SK-N-SH (cell line): ENCODE data around the gene CDR2. TPM values are rescaled to one million over a fixed set of nuclear protein-coding genes. Genes with fewer than 3 reads are reported as not detected.
A peak's percentile ranks its signal among the peaks of the same experiment; 100 is the strongest.

Source experiments
- CTCF ChIA-PET: fragments of 300-600, 350-600 bp; formaldehyde crosslinking; extraction: SDS; loops from one replicate; lab custom pipeline; 2021; lab: Yijun Ruan, JAX
- POLR2A ChIA-PET: fragments of 350-600 bp; sonication (Branson Sonifier 250); formaldehyde crosslinking; extraction: SDS; loops from one replicate; lab custom pipeline; 2020; ENCODE audit warnings: antibody characterized with exemption, inconsistent platforms; lab: Yijun Ruan, JAX
- DNase-seq: peaks from one replicate; pipeline ENCODE4 v3.0.0; 2012
- H2AFZ ChIP-seq: fragments of 200-600 bp; sonication (generic); 2 replicates; pipeline ENCODE4 v1.8.1; 2016; ENCODE audit warnings: antibody characterized with exemption, mild to moderate bottlenecking, low read depth
- H3F3A ChIP-seq: fragments of 200-600 bp; sonication (generic); replicated peaks from 2 replicates; pipeline ENCODE3; 2016; ENCODE audit warnings: antibody characterized with exemption, mild to moderate bottlenecking; ENCODE audit not compliant: insufficient read depth
- H3K27ac ChIP-seq, 2 experiments: fragments of 200-500 bp in 1 of 2; fragments of 200-600 bp in 1 of 2; sonication (Bioruptor generic) in 1 of 2; sonication (generic), shearing (Covaris generic) in 1 of 2; 2 replicates each; pipeline versions ENCODE4 v1.5.1 to v1.6.1; 2014 to 2016; ENCODE audit warnings: low read depth in 2 of 2, inconsistent platforms in 1 of 2, low read length in 1 of 2, mild to moderate bottlenecking in 1 of 2, mixed read lengths in 1 of 2
- H3K27me3 ChIP-seq: fragments of 200-600 bp; sonication (generic), shearing (Covaris generic); 2 replicates; pipeline ENCODE4 v1.6.1; 2016; ENCODE audit warnings: mixed run types; ENCODE audit not compliant: insufficient read depth
- H3K36me3 ChIP-seq, 2 experiments: fragments of 200-500 bp in 1 of 2; fragments of 200-600 bp in 1 of 2; sonication (Bioruptor generic) in 1 of 2; sonication (generic) in 1 of 2; replicated peaks in 1 of 2; 2 replicates each; pipeline versions ENCODE3 to v1.5.1; 2014 to 2016; ENCODE audit warnings: low read length in 1 of 2, mild to moderate bottlenecking in 1 of 2; ENCODE audit not compliant: insufficient read depth in 2 of 2, control insufficient read depth in 1 of 2
- H3K4me1 ChIP-seq, 2 experiments: fragments of 200-500 bp in 1 of 2; fragments of 200-600 bp in 1 of 2; sonication (Bioruptor generic) in 1 of 2; sonication (generic), shearing (Covaris generic) in 1 of 2; 2 replicates each; pipeline versions ENCODE4 v1.5.1 to v1.6.1; 2014 to 2016; ENCODE audit warnings: low read depth in 1 of 2, low read length in 1 of 2, mixed run types in 1 of 2; ENCODE audit not compliant: insufficient read depth in 2 of 2, control insufficient read depth in 1 of 2
- H3K4me2 ChIP-seq: fragments of 200-600 bp; sonication (generic), shearing (Covaris generic); 2 replicates; pipeline ENCODE4 v1.6.1; 2017; ENCODE audit warnings: mixed run types
- H3K4me3 ChIP-seq, 2 experiments: fragments of 200-500 bp in 1 of 2; fragments of 200-600 bp in 1 of 2; sonication (Bioruptor generic) in 1 of 2; sonication (generic), shearing (Covaris generic) in 1 of 2; 2 replicates each; pipeline versions ENCODE4 v1.5.1 to v1.8.1; 2014 to 2016; ENCODE audit warnings: low read depth in 2 of 2, inconsistent platforms in 1 of 2, low read length in 1 of 2, mild to moderate bottlenecking in 1 of 2, mixed read lengths in 1 of 2, moderate library complexity in 1 of 2
- H3K79me2 ChIP-seq: fragments of 200-600 bp; sonication (generic); 2 replicates; pipeline ENCODE4 v1.8.1; 2017; ENCODE audit warnings: mild to moderate bottlenecking; ENCODE audit not compliant: insufficient read depth
- H3K9ac ChIP-seq: fragments of 200-600 bp; sonication (generic); 2 replicates; pipeline ENCODE4 v1.6.1; 2017; ENCODE audit warnings: mixed run types
- H3K9me2 ChIP-seq: fragments of 200-600 bp; sonication (generic); 2 replicates; pipeline ENCODE4 v1.6.1; 2017; ENCODE audit warnings: mixed run types
- H3K9me3 ChIP-seq: fragments of 200-600 bp; sonication (generic); 2 replicates; pipeline ENCODE4 v1.6.1; 2017; ENCODE audit warnings: mixed run types, mild to moderate bottlenecking, moderate library complexity
- H4K20me1 ChIP-seq: fragments of 200-600 bp; sonication (generic); 2 replicates; pipeline ENCODE4 v1.6.1; 2017; ENCODE audit warnings: mild to moderate bottlenecking, mixed run types; ENCODE audit not compliant: insufficient read depth
- FOSL2 ChIP-seq: IDR thresholded peaks from 2 replicates; pipeline ENCODE4 v1.4.0; 2012; ENCODE audit warnings: low read depth, mild to moderate bottlenecking, moderate library complexity, borderline replicate concordance
- GABPA ChIP-seq: IDR thresholded peaks from 2 replicates; pipeline ENCODE4 v1.4.0; 2012; ENCODE audit warnings: low read depth, mild to moderate bottlenecking
- GATA2 ChIP-seq: sonication (generic); formaldehyde crosslinking; IDR thresholded peaks from 2 replicates; pipeline ENCODE4 v1.5.0; 2020; ENCODE audit warnings: mild to moderate bottlenecking, missing genetic modification reagents
- JUND ChIP-seq: IDR thresholded peaks from 2 replicates; pipeline ENCODE4 v1.4.0; 2012
- MAX ChIP-seq: IDR thresholded peaks from 2 replicates; pipeline ENCODE4 v1.4.0; 2012; ENCODE audit warnings: low read depth
- POLR2AphosphoS5 ChIP-seq: IDR thresholded peaks from 2 replicates; pipeline ENCODE4 v1.6.1; 2012; ENCODE audit warnings: low read depth, low read length
- REST ChIP-seq: IDR thresholded peaks from 2 replicates; pipeline ENCODE4 v1.6.1; 2012; ENCODE audit warnings: mild to moderate bottlenecking, low read depth, low read length, moderate library complexity
- USF1 ChIP-seq: IDR thresholded peaks from 2 replicates; pipeline ENCODE4 v1.4.0; 2012; ENCODE audit warnings: low read depth, borderline replicate concordance
- USF2 ChIP-seq: fragments of 150-350 bp; IDR thresholded peaks from 2 replicates; pipeline ENCODE4 v1.6.1; 2017; ENCODE audit warnings: antibody characterized with exemption, low read length, low read depth, borderline replicate concordance
- WGBS: methylation state at CpG from one replicate; pipeline ENCODE4 v1.1.6; 2017; ENCODE audit warnings: low lambda C conversion rate; 5-methylcytosine and 5-hydroxymethylcytosine counted together
- polyA plus RNA-seq, 3 experiments: library from polyadenylated mRNA; depleted of rRNA; stranded (reverse); fragments of >200 nt; gene quantifications; 2 replicates each; pipeline ENCODE4 v1.2.3, GENCODE V29; 2012

Gene CDR2
- polyA plus RNA-seq, 1 of the 3 experiments (the other 2 are of a cell fraction): 30.3 TPM

GRCh38 chr16:22375963-22376640 is 1.7 kb upstream of the CDR2 start:
- no peak for TF ChIP-seq JUND
- no peak for TF ChIP-seq POLR2AphosphoS5
- no peak for TF ChIP-seq GATA2 (CRISPR knock-in tag)
- TF ChIP-seq FOSL2: no peak
- no peak for TF ChIP-seq MAX
- TF ChIP-seq USF2: no peak
- no peak for TF ChIP-seq GABPA
- H2AFZ ChIP-seq: no peak overlapping the region
- H3K4me1 ChIP-seq: peaks cover 7 to 16% of the 10 kb centered on the region in 2 experiments; a peak in 2 of 4 replicates
- H3K9ac ChIP-seq: no peak overlapping the region
- WGBS: 95% methylated on average over 8 of the region's 8 CpGs
- no peak overlapping the region for H3K27ac ChIP-seq
- H3K9me2 ChIP-seq: no peaks in the 10 kb centered on the region
- no peak overlapping the region for H3K4me3 ChIP-seq
- no peaks in the 10 kb centered on the region for H3K9me3 ChIP-seq
- POLR2A ChIA-PET: no interaction called here
- peaks cover 5% of the 10 kb centered on the region for H3F3A ChIP-seq
- peaks cover 0 to 10% of the 10 kb centered on the region in 2 experiments for H3K36me3 ChIP-seq
- no peaks in the 10 kb centered on the region for H3K27me3 ChIP-seq
- CTCF ChIA-PET: interaction anchor here (1.2 to 1.4 kb wide), 2 partner anchors 24 to 54 kb away, joined by 3 read pairs; no protein-coding TSS in a partner anchor
- no peak overlapping the region for H3K4me2 ChIP-seq
- DNase-seq: no peak
- H3K79me2 ChIP-seq: peaks cover 34% of the 10 kb centered on the region
- H4K20me1 ChIP-seq: peaks cover 20% of the 10 kb centered on the region

- DNase-seq: peak; percentile 25
- CTCF ChIA-PET: interaction anchor here (0.8 to 1.4 kb wide), 3 partner anchors 24 to 54 kb away, joined by 3 to 4 read pairs (median 3); no protein-coding TSS in a partner anchor
Observed at GRCh38 chr16:22375117-22375962, 921 bp upstream of the CDR2 start.

More at GRCh38 chr16:22375117-22375962, 921 bp upstream of the CDR2 start:
- Histone ChIP-seq H3K27me3 (no peaks in the 10 kb centered on the region), H3K9me2 (no peaks in the 10 kb centered on the region), H3K9ac (peak overlapping the region; percentile 93), H2AFZ (peak overlapping the region; percentile 91), H3K4me1 (peaks cover 8 to 23% of the 10 kb centered on the region in 2 experiments), H4K20me1 (peaks cover 24% of the 10 kb centered on the region), H3K79me2 (peaks cover 41% of the 10 kb centered on the region), H3K4me3 (peak overlapping the region; percentile 79 to 85), H3F3A (peaks cover 12% of the 10 kb centered on the region), H3K36me3 (peaks cover 0 to 10% of the 10 kb centered on the region in 2 experiments), H3K9me3 (no peaks in the 10 kb centered on the region), H3K4me2 (peak overlapping the region; percentile 88), H3K27ac (peak overlapping the region; percentile 62 to 67; a peak in 2 of 4 replicates)
- WGBS: 45% methylated on average over 28 of the region's 28 CpGs
- TF ChIP-seq USF1 (no peak), REST (no peak)
- POLR2A ChIA-PET: no interaction called here
